ENCODE measurements around the gene BBS9. TPM values are rescaled to one million over a fixed set of nuclear protein-coding genes. Genes with fewer than 3 reads are reported as not detected.

Gene BBS9
- total RNA-seq, 1 experiment from 2014 or later: 9.0 TPM

DNA sequence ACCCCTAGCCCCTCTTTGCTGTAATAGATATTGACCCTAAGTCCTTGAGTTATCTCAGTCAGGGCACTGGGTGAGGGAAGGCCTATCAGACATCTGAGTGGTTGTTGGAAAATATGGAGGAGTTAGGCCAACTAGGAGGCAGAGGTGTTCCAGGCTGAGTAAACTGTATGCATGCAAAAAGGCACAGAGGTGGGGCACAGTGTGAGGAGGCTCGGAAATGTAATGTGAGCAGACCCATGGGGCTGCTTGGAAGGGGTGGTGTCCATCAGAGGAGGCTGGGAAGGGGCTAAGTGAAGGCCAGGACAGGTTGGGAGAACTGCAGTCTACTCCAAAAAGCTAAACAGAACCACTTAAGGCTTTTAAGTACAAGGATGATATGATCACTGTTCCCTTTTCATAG lies 452.7 kb downstream of the BBS9 start:
- DNase-seq (ENCODE audit: extremely low read depth, low read depth): no peak

- DNase-seq (ENCODE audit: extremely low read depth, low read depth): no peak
Measured at GRCh38 chr7:33582533-33582932, 453.2 kb downstream of the BBS9 start.

DNA sequence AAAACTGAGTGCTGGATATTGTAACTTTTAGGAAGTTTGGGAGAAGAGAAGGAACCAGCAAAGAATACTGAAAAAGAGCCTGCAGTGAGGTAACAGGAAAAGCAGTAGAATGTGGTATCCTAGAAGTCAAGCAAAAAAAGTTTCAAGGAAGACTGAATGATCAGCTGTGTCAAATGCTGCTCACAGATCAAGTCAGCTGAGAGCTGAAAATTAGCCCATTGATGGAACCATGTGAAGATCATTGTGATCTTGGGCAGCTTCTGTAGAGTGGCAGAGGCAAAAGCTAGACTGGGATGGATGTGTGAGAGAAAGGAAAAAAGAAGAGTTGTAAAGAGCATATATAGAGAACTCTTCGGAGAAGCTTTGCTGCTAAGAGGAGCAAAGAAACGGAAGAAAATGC lies 460.5 kb downstream of the BBS9 start:
- DNase-seq (ENCODE audit: extremely low read depth, low read depth): no peak

- DNase-seq (ENCODE audit: extremely low read depth, low read depth): no peak
Measured at GRCh38 chr7:33590916-33591315, 461.6 kb downstream of the BBS9 start.

DNA sequence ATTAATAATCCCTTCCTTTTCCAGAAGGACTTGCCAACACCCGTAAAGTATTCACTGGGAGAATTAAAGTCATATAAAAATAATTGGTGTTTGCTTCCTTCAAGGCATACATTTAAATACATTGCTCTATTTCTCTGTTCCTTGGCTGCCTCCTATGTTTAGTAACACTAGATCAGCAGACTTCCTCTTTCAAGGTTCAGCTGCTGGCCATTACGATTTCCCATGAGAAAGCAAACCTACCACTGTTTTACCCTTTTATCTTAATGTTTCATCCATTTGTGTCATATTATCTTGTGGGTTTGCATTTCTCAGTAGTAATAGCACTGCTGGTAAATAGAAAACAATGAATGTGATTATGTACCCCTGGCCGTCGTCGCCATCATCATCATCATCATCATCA lies 462.1 kb downstream of the BBS9 start:
- no peak for DNase-seq (ENCODE audit: extremely low read depth, low read depth)

- no peak for DNase-seq (ENCODE audit: extremely low read depth, low read depth)
Measured at GRCh38 chr7:33592718-33593117, 463.4 kb downstream of the BBS9 start.

DNA sequence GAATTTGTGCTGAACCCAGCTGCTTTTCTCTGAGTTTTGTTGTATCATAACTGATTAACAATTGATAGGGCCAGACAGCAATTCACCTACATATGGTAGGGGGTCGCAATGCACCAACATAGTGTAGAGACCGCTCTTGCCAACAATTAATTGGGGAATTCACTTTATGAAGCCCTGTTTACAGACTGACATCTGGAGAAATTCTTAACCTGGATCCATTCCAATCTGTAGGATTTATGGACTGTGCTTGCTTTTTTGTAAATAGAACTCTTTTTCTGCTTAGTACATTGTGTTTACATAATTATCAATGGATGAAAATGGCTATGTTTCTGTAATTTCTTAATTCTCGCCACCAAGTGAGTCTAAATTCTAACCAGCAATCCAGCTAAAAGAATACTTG lies 464.2 kb downstream of the BBS9 start:
- no peak for DNase-seq (ENCODE audit: extremely low read depth, low read depth)

DNA sequence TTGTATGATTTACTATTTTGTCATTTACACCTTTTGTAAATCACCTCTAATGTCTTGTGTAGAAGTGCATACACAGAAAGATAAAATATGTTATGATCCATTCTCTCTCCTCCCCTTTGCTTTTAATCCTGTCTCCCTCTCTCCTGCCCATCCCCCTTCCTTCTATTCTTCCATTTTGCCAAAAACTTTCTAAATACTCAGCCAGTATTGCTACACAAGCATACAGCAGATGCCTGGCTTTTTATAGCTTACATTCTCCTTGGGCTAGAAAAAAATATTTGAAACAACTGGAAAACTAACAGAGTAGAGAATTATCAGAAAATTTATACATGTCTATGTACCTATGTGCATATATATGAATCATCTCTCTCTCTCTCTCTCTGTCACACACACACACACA lies 467.3 kb downstream of the BBS9 start:
- no peak for DNase-seq (ENCODE audit: extremely low read depth, low read depth)

DNA sequence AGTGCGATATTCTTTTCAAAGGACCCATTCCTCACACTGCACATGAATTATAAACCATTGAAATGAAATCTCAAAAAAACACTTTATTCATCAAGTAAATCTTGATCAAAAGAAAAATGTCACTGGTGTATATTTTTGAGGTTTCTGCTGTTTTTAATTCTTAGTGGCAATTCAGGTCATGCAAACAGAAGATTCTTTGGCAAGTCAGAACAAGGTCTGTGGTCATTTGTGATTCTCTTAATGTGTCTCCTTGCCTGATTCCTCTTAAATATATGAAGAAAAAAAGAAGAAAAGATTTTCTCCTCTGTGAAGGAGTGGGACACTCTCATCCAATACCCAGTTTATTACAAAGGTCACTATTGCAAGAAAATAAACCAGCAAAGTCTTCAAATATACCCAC lies 467.8 kb downstream of the BBS9 start:
- no peak for DNase-seq (ENCODE audit: extremely low read depth, low read depth)

GRCh38 chr7:33601101-33601500 lies 471.7 kb downstream of the BBS9 start:
- no peak for DNase-seq (ENCODE audit: extremely low read depth, low read depth)

DNA sequence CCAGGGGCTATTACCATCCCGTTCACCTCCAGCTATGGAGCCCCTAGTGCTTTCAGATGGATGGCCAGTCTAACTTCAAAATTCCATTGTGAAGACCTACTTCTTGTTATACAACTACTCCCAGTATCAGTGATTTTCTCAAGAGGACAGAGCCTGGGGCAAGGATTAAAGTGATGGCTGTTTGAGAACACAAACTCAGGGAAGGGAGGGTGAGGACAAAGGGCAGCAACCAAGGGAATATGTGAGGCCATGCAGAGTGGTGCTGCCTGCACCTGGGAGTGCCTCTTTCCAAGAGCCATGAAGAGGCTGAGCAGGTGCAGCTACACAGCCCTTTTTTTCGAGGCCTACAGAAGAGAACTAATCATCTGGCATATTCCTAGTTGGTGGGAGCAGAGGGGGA lies 472.5 kb downstream of the BBS9 start:
- no peak for DNase-seq (ENCODE audit: extremely low read depth, low read depth)

DNA sequence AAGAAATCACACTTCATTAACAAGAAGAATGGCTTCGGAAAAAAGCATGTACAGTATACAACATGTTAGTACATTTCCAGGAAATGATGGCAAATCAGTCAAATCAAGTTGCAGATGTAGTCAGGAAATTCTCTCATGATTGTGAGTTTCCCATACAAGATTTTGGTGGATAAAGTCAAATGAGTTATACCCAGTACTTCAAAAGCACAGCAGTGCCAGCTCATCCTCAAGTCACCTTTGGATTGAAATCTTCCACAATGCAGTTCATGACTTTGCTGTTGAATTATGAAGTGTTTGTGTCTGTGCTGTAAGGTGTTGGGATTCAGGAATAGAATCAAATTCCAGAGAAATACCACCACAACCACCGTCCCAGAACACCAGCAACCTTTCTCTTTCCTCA lies 474.7 kb downstream of the BBS9 start:
- no peak for DNase-seq (ENCODE audit: extremely low read depth, low read depth)

DNA sequence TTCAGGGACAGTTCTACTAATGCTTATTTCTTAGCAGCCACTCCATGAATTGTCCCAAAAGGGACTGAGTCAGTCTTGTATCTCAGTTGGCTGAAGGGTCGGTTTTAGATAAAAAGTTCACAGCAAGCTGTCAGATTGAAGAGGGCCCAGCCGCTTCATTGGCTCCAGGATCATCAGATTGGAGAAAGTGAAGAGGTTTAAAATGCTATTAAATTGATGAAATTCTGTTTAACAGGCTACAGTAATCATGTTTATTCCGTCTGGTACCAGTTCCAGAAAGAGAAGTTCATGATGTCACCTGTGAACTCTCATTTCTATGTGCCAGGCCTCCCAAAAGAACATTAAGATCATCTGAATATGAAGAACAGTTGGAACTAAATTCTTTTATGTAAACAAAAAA lies 481.6 kb downstream of the BBS9 start:
- DNase-seq (ENCODE audit: extremely low read depth, low read depth): no peak

GRCh38 chr7:33612442-33612841 lies 483.1 kb downstream of the BBS9 start:
- no peak for DNase-seq (ENCODE audit: extremely low read depth, low read depth)

DNA sequence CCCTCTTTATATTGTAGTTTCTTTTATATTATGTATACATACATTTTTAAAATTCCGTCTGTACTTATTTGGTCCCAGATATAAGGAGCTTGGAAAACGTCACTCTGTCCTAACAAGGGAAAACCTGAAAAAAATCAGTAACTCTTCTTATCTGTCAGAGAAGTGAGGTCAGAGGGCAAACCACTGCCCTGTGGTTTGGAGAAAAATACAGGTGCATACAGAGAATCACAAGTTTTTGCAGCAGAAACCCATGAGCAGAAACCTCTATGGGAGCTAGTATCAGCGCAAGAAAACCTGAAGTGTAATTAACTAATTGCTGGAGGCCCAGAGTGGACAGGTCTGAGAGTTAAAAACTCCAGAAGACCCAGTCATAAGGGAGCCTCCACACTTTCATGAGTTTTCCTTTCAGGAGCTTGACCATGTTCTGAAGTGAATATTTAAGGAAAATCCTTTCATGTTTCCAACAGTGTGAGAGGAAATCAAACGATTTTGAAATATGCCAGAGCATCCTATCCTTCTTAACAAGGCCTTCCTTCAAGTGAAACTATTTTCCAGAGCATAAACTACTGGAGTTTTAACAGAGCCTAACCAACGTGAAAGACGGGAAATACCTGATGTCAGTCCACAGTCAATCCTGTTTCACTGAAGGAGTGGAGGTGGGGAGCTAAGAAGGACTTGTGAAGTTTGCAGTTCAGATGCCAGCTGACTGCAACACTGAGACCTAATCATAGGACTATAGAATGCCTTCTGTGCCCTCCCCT lies 485.2 kb downstream of the BBS9 start:
- DNase-seq (ENCODE audit: extremely low read depth, low read depth): no peak

DNA sequence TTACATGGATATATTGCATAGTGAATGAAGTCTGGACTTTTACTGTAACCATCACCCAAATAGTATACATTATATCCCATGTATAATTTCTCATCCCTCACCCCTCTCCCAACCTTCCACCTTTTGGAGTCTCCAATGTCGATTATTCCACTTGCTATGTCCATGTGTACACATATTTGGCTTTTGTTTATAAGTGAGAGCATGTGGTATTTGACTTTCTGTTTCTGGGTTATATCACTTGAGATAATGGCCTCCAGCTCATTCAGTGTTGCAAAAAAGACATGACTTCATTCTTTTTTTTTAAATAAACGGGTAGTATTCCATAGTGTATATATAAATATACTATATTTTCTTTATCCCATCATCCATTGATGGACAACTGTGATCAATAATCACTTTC lies 487.4 kb downstream of the BBS9 start:
- DNase-seq (ENCODE audit: extremely low read depth, low read depth): no peak

DNA sequence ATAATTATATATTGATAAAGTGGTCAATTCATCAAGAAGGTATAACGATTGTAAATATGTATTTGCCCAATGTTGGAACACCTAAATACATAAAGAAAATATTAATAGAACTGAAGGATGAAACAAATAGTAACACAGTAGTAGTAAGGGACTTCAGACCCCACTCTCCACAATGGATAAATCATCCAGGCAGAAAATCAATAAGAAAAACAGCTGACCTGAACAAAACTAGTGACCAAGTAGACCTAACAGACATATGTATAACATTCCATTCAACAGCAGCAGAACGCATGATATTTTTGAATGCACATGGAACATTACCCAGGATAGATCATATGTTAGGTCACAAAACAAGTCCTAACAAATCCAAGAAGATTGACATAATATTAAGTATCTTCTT lies 489.9 kb downstream of the BBS9 start:
- no peak for DNase-seq (ENCODE audit: extremely low read depth, low read depth)

- no peak for DNase-seq (ENCODE audit: extremely low read depth, low read depth)
Measured at GRCh38 chr7:33623267-33623666, 493.9 kb downstream of the BBS9 start.

DNA sequence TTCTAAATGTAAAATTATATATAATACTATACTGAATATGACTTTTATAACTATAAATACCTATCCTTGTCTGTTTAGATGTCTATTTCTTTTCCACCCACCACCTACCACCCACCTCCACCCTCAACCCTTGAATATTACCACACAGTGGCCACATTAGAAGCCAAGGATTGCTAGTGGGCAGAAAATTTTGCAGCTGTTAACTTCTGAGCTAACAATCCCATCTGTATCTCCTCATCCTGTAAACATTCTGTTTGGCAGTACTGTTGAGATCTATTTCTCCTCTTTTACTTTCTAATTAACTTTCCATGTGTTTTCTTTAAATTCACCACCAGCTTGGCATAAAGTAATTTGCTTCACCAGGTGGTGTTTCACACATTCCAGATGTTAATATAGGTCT lies 494.9 kb downstream of the BBS9 start:
- DNase-seq (ENCODE audit: extremely low read depth, low read depth): no peak

DNA sequence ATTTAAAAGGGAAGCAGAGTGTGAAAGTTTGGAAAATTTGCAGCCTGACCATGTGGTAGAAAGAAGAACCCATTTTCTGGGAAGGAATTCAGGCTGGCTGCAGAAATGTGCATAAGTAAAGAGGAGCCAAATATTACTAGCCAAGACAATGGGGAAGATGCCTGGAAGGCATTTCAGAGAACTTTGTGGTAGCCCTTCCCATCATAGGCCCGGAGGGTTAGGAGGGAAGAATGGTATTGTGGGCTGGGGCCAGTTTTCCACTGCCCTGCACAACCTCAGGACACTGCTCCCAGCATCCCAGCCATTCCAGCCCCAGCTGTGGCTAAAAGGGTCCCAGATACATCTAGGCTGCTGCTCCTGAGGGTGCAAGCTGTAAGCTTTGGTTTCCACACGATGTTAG lies 497.5 kb downstream of the BBS9 start:
- DNase-seq (ENCODE audit: extremely low read depth, low read depth): no peak

- no peak for DNase-seq (ENCODE audit: extremely low read depth, low read depth)
Measured at GRCh38 chr7:33627741-33628140, 498.4 kb downstream of the BBS9 start.

DNA sequence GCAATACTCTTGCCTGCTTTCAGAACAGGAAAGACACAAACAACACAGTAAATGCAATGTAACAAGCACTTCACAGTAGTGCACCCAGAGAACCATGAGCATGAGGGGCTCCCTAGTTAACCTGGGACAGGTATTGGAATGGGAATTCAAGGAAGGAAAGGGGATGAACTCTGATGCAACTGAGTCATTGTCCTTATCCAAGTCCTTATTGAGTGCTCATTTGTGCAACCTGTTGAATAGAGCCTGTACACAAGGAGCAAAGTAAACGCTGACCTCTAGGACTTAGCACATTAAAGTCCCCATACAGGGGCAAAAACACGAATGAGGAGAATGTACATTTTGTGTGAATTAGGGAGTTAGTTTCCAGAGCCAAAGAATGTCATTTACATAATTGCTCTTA lies 499.5 kb downstream of the BBS9 start:
- no peak for DNase-seq (ENCODE audit: extremely low read depth, low read depth)

DNA sequence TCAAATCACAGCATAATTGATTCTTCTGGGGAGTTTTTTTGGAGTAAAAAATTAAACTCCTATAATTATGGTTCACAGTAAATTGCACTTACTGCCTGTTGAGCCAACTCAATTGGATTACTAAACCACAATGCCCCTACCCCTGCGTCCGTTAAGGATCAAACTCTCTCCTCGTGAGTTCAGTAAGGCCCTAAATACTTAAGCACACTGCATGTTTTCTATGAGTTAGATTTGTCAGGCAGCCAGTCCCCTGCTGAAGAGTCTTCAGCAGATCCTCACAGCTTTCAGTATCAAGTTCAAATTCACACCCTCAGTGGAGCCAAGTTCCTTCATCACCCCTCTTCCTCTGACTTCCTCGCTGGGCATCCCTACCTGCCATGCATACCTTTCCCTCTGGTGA lies 501.0 kb downstream of the BBS9 start:
- no peak for DNase-seq (ENCODE audit: extremely low read depth, low read depth)

All from NCI-H460 (cell line).